Measurements from ENCODE around the gene GCSAM.
A peak's percentile ranks its signal among the peaks of the same experiment; 100 is the strongest.

Gene GCSAM

GRCh38 chr3:112104774-112105173 is 28.3 kb downstream of the GCSAM start:
- Histone ChIP-seq H3K27me3 (ENCODE audit: control insufficient read depth in 1 of 2, insufficient read depth in 1 of 2, low read length in 2 of 2) (peaks cover 0 to 6% of the 10 kb centered on the region in 2 experiments), H3K79me1 (replicated peaks; ENCODE audit: low read length, poor library complexity, severe bottlenecking) (peaks cover 31% of the 10 kb centered on the region), H3K4me3 (ENCODE audit: insufficient read depth in 1 of 2, low read depth in 1 of 2, low read length in 2 of 2) (no peak overlapping the region), H3K18ac (ENCODE audit: low read depth in 1 of 2, low read length in 2 of 2) (no peak overlapping the region), H2BK12ac (ENCODE audit: low read length in 2 of 2) (no peak overlapping the region), H3K27ac (ENCODE audit: low read length, poor library complexity, severe bottlenecking) (no peak overlapping the region), H3K9me3 (ENCODE audit: control insufficient read depth, low read length) (no peaks in the 10 kb centered on the region), H3K4me1 (ENCODE audit: control insufficient read depth, insufficient read depth, low read depth, low read length) (peaks cover 9% of the 10 kb centered on the region), H3K4ac (ENCODE audit: low read depth in 1 of 2, low read length in 2 of 2) (no peak overlapping the region), H2BK5ac (ENCODE audit: low read depth, low read length, poor library complexity, severe bottlenecking) (no peak overlapping the region), H3K9ac (ENCODE audit: low read length) (no peak overlapping the region), H2BK120ac (ENCODE audit: low read depth, low read length) (no peak overlapping the region), H4K8ac (ENCODE audit: low read length) (no peak overlapping the region), H2AFZ (ENCODE audit: low read depth, low read length) (no peak overlapping the region), H4K91ac (ENCODE audit: low read length) (no peak overlapping the region), H3K36me3 (ENCODE audit: control insufficient read depth in 1 of 2, insufficient read depth in 2 of 2, low read depth in 1 of 2, low read length in 2 of 2) (peaks cover 15 to 19% of the 10 kb centered on the region in 2 experiments), H2AK5ac (ENCODE audit: low read length, severe bottlenecking) (no peak overlapping the region), H3K23ac (ENCODE audit: low read length in 2 of 2) (no peak overlapping the region), H3K14ac (ENCODE audit: low read length in 2 of 2) (no peak overlapping the region), H2BK15ac (ENCODE audit: low read depth, poor library complexity, severe bottlenecking) (no peak overlapping the region), H3K4me2 (ENCODE audit: low read length, poor library complexity, severe bottlenecking) (no peak overlapping the region)
- WGBS: 92% methylated on average over 2 of the region's 2 CpGs
- no peak for DNase-seq

DNA sequence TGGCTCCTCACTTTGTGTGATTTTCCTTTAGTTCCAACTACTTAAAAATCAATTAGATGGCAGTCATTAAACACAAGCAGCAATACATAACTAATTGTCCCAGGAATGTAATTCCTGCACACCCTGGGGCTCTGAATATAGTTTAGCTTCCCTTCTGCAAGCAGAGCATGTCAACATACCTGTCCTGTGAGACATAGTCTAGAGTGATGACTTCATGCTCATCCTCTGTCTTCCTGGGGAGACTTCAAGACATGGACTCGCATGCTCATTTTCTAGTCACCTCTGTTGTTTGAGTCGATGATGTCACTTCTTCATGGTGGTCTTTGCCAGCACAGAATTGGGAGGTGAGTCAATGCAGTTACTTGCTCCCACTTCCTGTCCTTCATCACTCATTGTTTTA is 31.1 kb downstream of the GCSAM start:
- no peak overlapping the region for H2BK15ac ChIP-seq (ENCODE audit: low read depth, poor library complexity, severe bottlenecking)
- H3K4ac ChIP-seq (ENCODE audit: low read depth in 1 of 2, low read length in 2 of 2): no peak overlapping the region
- peak overlapping the region; percentile 96 for H3K27ac ChIP-seq (ENCODE audit: low read length, poor library complexity, severe bottlenecking)
- H3K14ac ChIP-seq (ENCODE audit: low read length in 2 of 2): no peak overlapping the region
- 39% methylated on average over 2 of the region's 2 CpGs for WGBS
- H4K8ac ChIP-seq (ENCODE audit: low read length): no peak overlapping the region
- no peak overlapping the region for H2AFZ ChIP-seq (ENCODE audit: low read depth, low read length)
- peaks cover 7% of the 10 kb centered on the region for H3K4me1 ChIP-seq (ENCODE audit: control insufficient read depth, insufficient read depth, low read depth, low read length)
- peak overlapping the region; percentile 83 for H2AK5ac ChIP-seq (ENCODE audit: low read length, severe bottlenecking)
- peak overlapping the region; percentile 77 for H2BK5ac ChIP-seq (ENCODE audit: low read depth, low read length, poor library complexity, severe bottlenecking)
- no peak overlapping the region for H3K23ac ChIP-seq (ENCODE audit: low read length in 2 of 2)
- peak; percentile 66 for DNase-seq
- no peak overlapping the region for H3K18ac ChIP-seq (ENCODE audit: low read depth in 1 of 2, low read length in 2 of 2)
- no peak overlapping the region for H2BK120ac ChIP-seq (ENCODE audit: low read depth, low read length)
- no peak overlapping the region for H3K9ac ChIP-seq (ENCODE audit: low read length)
- H3K9me3 ChIP-seq (ENCODE audit: control insufficient read depth, low read length): no peaks in the 10 kb centered on the region
- no peak overlapping the region for H3K4me2 ChIP-seq (ENCODE audit: low read length, poor library complexity, severe bottlenecking)
- H3K79me1 ChIP-seq (replicated peaks; ENCODE audit: low read length, poor library complexity, severe bottlenecking): peaks cover 31% of the 10 kb centered on the region
- no peak overlapping the region for H4K91ac ChIP-seq (ENCODE audit: low read length)
- no peak overlapping the region for H2BK12ac ChIP-seq (ENCODE audit: low read length in 2 of 2)
- no peak overlapping the region for H3K4me3 ChIP-seq (ENCODE audit: insufficient read depth in 1 of 2, low read depth in 1 of 2, low read length in 2 of 2)
- H3K36me3 ChIP-seq (ENCODE audit: control insufficient read depth in 1 of 2, insufficient read depth in 2 of 2, low read depth in 1 of 2, low read length in 2 of 2): peaks cover 15 to 19% of the 10 kb centered on the region in 2 experiments
- peaks cover 0 to 27% of the 10 kb centered on the region in 2 experiments for H3K27me3 ChIP-seq (ENCODE audit: control insufficient read depth in 1 of 2, insufficient read depth in 1 of 2, low read length in 2 of 2)

DNA sequence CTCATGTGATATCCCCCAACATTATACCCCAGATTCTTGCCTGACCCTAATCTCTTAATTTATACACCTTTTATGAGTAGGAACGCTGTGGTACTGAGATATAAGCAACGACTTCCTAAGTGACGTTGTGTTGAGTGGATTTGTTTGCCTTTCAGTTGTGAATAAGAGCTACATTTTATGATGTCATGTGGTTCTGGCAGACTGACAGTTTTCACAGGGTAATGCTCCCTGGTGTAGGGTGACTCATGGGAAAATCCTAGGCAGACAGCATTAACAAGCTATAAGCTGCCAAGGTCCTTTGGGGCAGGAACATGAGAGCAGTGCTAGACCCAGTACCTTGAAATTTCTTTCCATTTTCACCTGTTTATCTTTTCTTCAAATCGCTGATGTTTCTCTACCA is 35.7 kb downstream of the GCSAM start:
- H3K4me1 ChIP-seq (ENCODE audit: control insufficient read depth, insufficient read depth, low read depth, low read length): peaks cover 10% of the 10 kb centered on the region
- peaks cover 0 to 33% of the 10 kb centered on the region in 2 experiments for H3K27me3 ChIP-seq (ENCODE audit: control insufficient read depth in 1 of 2, insufficient read depth in 1 of 2, low read length in 2 of 2)
- peaks cover 4% of the 10 kb centered on the region for H3K9me3 ChIP-seq (ENCODE audit: control insufficient read depth, low read length)
- H3K14ac ChIP-seq (ENCODE audit: low read length in 2 of 2): no peak overlapping the region
- H3K4me2 ChIP-seq (ENCODE audit: low read length, poor library complexity, severe bottlenecking): no peak overlapping the region
- H3K4ac ChIP-seq (ENCODE audit: low read depth in 1 of 2, low read length in 2 of 2): no peak overlapping the region
- peak overlapping the region; percentile 23 for H3K9ac ChIP-seq (ENCODE audit: low read length)
- no peak overlapping the region for H3K4me3 ChIP-seq (ENCODE audit: insufficient read depth in 1 of 2, low read depth in 1 of 2, low read length in 2 of 2)
- peak overlapping the region; percentile 75 for H3K27ac ChIP-seq (ENCODE audit: low read length, poor library complexity, severe bottlenecking)
- H3K18ac ChIP-seq (ENCODE audit: low read depth in 1 of 2, low read length in 2 of 2): no peak overlapping the region
- 15% methylated on average over 4 of the region's 4 CpGs for WGBS
- H2AK5ac ChIP-seq (ENCODE audit: low read length, severe bottlenecking): no peak overlapping the region
- H4K8ac ChIP-seq (ENCODE audit: low read length): no peak overlapping the region
- H2AFZ ChIP-seq (ENCODE audit: low read depth, low read length): no peak overlapping the region
- no peak overlapping the region for H2BK120ac ChIP-seq (ENCODE audit: low read depth, low read length)
- no peak overlapping the region for H2BK15ac ChIP-seq (ENCODE audit: low read depth, poor library complexity, severe bottlenecking)
- no peak overlapping the region for H2BK5ac ChIP-seq (ENCODE audit: low read depth, low read length, poor library complexity, severe bottlenecking)
- no peak overlapping the region for H2BK12ac ChIP-seq (ENCODE audit: low read length in 2 of 2)
- no peak overlapping the region for H4K91ac ChIP-seq (ENCODE audit: low read length)
- no peak overlapping the region for H3K23ac ChIP-seq (ENCODE audit: low read length in 2 of 2)
- peaks cover 0 to 12% of the 10 kb centered on the region in 2 experiments for H3K36me3 ChIP-seq (ENCODE audit: control insufficient read depth in 1 of 2, insufficient read depth in 2 of 2, low read depth in 1 of 2, low read length in 2 of 2)
- DNase-seq: peak; percentile 99
- H3K79me1 ChIP-seq (replicated peaks; ENCODE audit: low read length, poor library complexity, severe bottlenecking): peaks cover 27% of the 10 kb centered on the region

GRCh38 chr3:112096176-112096575 is 36.9 kb downstream of the GCSAM start:
- WGBS: 8% methylated on average over 2 of the region's 2 CpGs
- Histone ChIP-seq H2BK5ac (ENCODE audit: low read depth, low read length, poor library complexity, severe bottlenecking) (no peak overlapping the region), H3K79me1 (replicated peaks; ENCODE audit: low read length, poor library complexity, severe bottlenecking) (peaks cover 25% of the 10 kb centered on the region), H3K4me1 (ENCODE audit: control insufficient read depth, insufficient read depth, low read depth, low read length) (peaks cover 10% of the 10 kb centered on the region), H4K91ac (ENCODE audit: low read length) (no peak overlapping the region), H2AK5ac (ENCODE audit: low read length, severe bottlenecking) (peak overlapping the region; percentile 67), H3K27me3 (ENCODE audit: control insufficient read depth in 1 of 2, insufficient read depth in 1 of 2, low read length in 2 of 2) (peaks cover 0 to 33% of the 10 kb centered on the region in 2 experiments), H3K4me3 (ENCODE audit: insufficient read depth in 1 of 2, low read depth in 1 of 2, low read length in 2 of 2) (no peak overlapping the region), H3K23ac (ENCODE audit: low read length in 2 of 2) (no peak overlapping the region), H3K9ac (ENCODE audit: low read length) (no peak overlapping the region), H3K4ac (ENCODE audit: low read depth in 1 of 2, low read length in 2 of 2) (no peak overlapping the region), H3K36me3 (ENCODE audit: control insufficient read depth in 1 of 2, insufficient read depth in 2 of 2, low read depth in 1 of 2, low read length in 2 of 2) (peaks cover 0 to 12% of the 10 kb centered on the region in 2 experiments), H2BK15ac (ENCODE audit: low read depth, poor library complexity, severe bottlenecking) (no peak overlapping the region), H2AFZ (ENCODE audit: low read depth, low read length) (no peak overlapping the region), H2BK120ac (ENCODE audit: low read depth, low read length) (no peak overlapping the region), H3K4me2 (ENCODE audit: low read length, poor library complexity, severe bottlenecking) (no peak overlapping the region), H3K14ac (ENCODE audit: low read length in 2 of 2) (no peak overlapping the region), H3K18ac (ENCODE audit: low read depth in 1 of 2, low read length in 2 of 2) (peak overlapping the region in 1 of 2 experiments; percentile 68), H3K27ac (ENCODE audit: low read length, poor library complexity, severe bottlenecking) (no peak overlapping the region), H3K9me3 (ENCODE audit: control insufficient read depth, low read length) (peaks cover 4% of the 10 kb centered on the region), H4K8ac (ENCODE audit: low read length) (no peak overlapping the region), H2BK12ac (ENCODE audit: low read length in 2 of 2) (no peak overlapping the region)
- DNase-seq: no peak

All from mesenchymal stem cell (in vitro differentiated cells and primary cell).